Measurements from ENCODE around the gene FBXL2. TPM values are rescaled to one million over a fixed set of nuclear protein-coding genes. Genes with fewer than 3 reads are reported as not detected.

FBXL2 gene
- total RNA-seq, 1 donor from 2014 or later, result 23.3 TPM

- Histone ChIP-seq H3K79me2 (ENCODE audit: insufficient read depth, low read length) (no peaks in the 10 kb centered on the region), H3K4me1 (ENCODE audit: insufficient read depth, low read length) (peaks cover 5% of the 10 kb centered on the region), H4K20me1 (ENCODE audit: insufficient read depth, low read length) (no peaks in the 10 kb centered on the region), H2AFZ (ENCODE audit: low read depth, low read length) (no peak overlapping the region), H3K27me3 (ENCODE audit: insufficient read depth, low read length) (no peaks in the 10 kb centered on the region), H3K9me3 (ENCODE audit: insufficient read depth, low read depth, low read length) (no peaks in the 10 kb centered on the region), H3K27ac (ENCODE audit: low read depth, low read length) (no peak overlapping the region), H3K4me3 (ENCODE audit: insufficient read depth, low read depth, low read length) (no peak overlapping the region), H3K4me2 (ENCODE audit: low read length) (no peak overlapping the region), H3K36me3 (ENCODE audit: insufficient read depth, low read length) (no peaks in the 10 kb centered on the region), H3K9ac (ENCODE audit: low read length) (no peak overlapping the region)
- no peaks in the 10 kb centered on the region for H3K27me3 Mint-ChIP-seq (ENCODE audit: low read depth, unreplicated experiment)
- peaks cover 12% of the 10 kb centered on the region for H3K4me1 Mint-ChIP-seq (ENCODE audit: low read depth, unreplicated experiment)
- peak overlapping the region; percentile 55 for H3K27ac Mint-ChIP-seq (ENCODE audit: unreplicated experiment)
- no peak overlapping the region for H3K4me3 Mint-ChIP-seq (ENCODE audit: unreplicated experiment)
- peaks cover 7% of the 10 kb centered on the region for H3K9me3 Mint-ChIP-seq (ENCODE audit: unreplicated experiment)
- H3K36me3 Mint-ChIP-seq (ENCODE audit: low read depth, unreplicated experiment), result peaks cover 23% of the 10 kb centered on the region
- TF ChIP-seq CTCF (IDR thresholded peaks at IDR 0.05; ENCODE audit: insufficient read depth, low read depth, low read length), result no peak
- no peak for TF ChIP-seq EZH2 (IDR thresholded peaks at IDR 0.05; ENCODE audit: insufficient read depth, low read length)
- FAIRE-seq, result no peak
- DNase-seq (ENCODE audit: low read depth), result peak; percentile 51
Measured at GRCh38 chr3:33312361-33312760, 35.1 kb downstream of the FBXL2 start.

GRCh38 chr3:33313331-33313730, 36.1 kb downstream of the FBXL2 start:
- Mint-ChIP-seq H3K36me3 (ENCODE audit: low read depth, unreplicated experiment) (peaks cover 23% of the 10 kb centered on the region), H3K4me1 (ENCODE audit: low read depth, unreplicated experiment) (peaks cover 18% of the 10 kb centered on the region), H3K27ac (ENCODE audit: unreplicated experiment) (peak overlapping the region; percentile 31), H3K27me3 (ENCODE audit: low read depth, unreplicated experiment) (no peaks in the 10 kb centered on the region), H3K4me3 (ENCODE audit: unreplicated experiment) (no peak overlapping the region), H3K9me3 (ENCODE audit: unreplicated experiment) (peaks cover 7% of the 10 kb centered on the region)
- Histone ChIP-seq H3K79me2 (ENCODE audit: insufficient read depth, low read length) (no peaks in the 10 kb centered on the region), H3K4me2 (ENCODE audit: low read length) (no peak overlapping the region), H3K27ac (ENCODE audit: low read depth, low read length) (no peak overlapping the region), H3K27me3 (ENCODE audit: insufficient read depth, low read length) (no peaks in the 10 kb centered on the region), H3K4me3 (ENCODE audit: insufficient read depth, low read depth, low read length) (no peak overlapping the region), H4K20me1 (ENCODE audit: insufficient read depth, low read length) (no peaks in the 10 kb centered on the region), H2AFZ (ENCODE audit: low read depth, low read length) (no peak overlapping the region), H3K9me3 (ENCODE audit: insufficient read depth, low read depth, low read length) (no peaks in the 10 kb centered on the region), H3K36me3 (ENCODE audit: insufficient read depth, low read length) (no peaks in the 10 kb centered on the region), H3K9ac (ENCODE audit: low read length) (no peak overlapping the region), H3K4me1 (ENCODE audit: insufficient read depth, low read length) (peaks cover 5% of the 10 kb centered on the region)
- DNase-seq (ENCODE audit: low read depth), result peak; percentile 16
- FAIRE-seq, result no peak
- TF ChIP-seq CTCF (IDR thresholded peaks at IDR 0.05; ENCODE audit: insufficient read depth, low read depth, low read length), result no peak
- no peak for TF ChIP-seq EZH2 (IDR thresholded peaks at IDR 0.05; ENCODE audit: insufficient read depth, low read length)

GRCh38 chr3:33314993-33315392, 37.8 kb downstream of the FBXL2 start:
- no peak for DNase-seq (ENCODE audit: low read depth)
- Histone ChIP-seq H3K27me3 (ENCODE audit: insufficient read depth, low read length) (no peaks in the 10 kb centered on the region), H3K79me2 (ENCODE audit: insufficient read depth, low read length) (no peaks in the 10 kb centered on the region), H4K20me1 (ENCODE audit: insufficient read depth, low read length) (no peaks in the 10 kb centered on the region), H3K9me3 (ENCODE audit: insufficient read depth, low read depth, low read length) (no peaks in the 10 kb centered on the region), H2AFZ (ENCODE audit: low read depth, low read length) (no peak overlapping the region), H3K36me3 (ENCODE audit: insufficient read depth, low read length) (no peaks in the 10 kb centered on the region), H3K9ac (ENCODE audit: low read length) (no peak overlapping the region), H3K4me3 (ENCODE audit: insufficient read depth, low read depth, low read length) (no peak overlapping the region), H3K27ac (ENCODE audit: low read depth, low read length) (no peak overlapping the region), H3K4me1 (ENCODE audit: insufficient read depth, low read length) (peaks cover 5% of the 10 kb centered on the region), H3K4me2 (ENCODE audit: low read length) (peak overlapping the region; percentile 31)
- no peak overlapping the region for H3K4me3 Mint-ChIP-seq (ENCODE audit: unreplicated experiment)
- H3K27ac Mint-ChIP-seq (ENCODE audit: unreplicated experiment), result no peak overlapping the region
- peaks cover 7% of the 10 kb centered on the region for H3K9me3 Mint-ChIP-seq (ENCODE audit: unreplicated experiment)
- no peak for FAIRE-seq
- H3K36me3 Mint-ChIP-seq (ENCODE audit: low read depth, unreplicated experiment), result peaks cover 21% of the 10 kb centered on the region
- no peaks in the 10 kb centered on the region for H3K27me3 Mint-ChIP-seq (ENCODE audit: low read depth, unreplicated experiment)
- H3K4me1 Mint-ChIP-seq (ENCODE audit: low read depth, unreplicated experiment), result peaks cover 25% of the 10 kb centered on the region
- TF ChIP-seq CTCF (IDR thresholded peaks at IDR 0.05; ENCODE audit: insufficient read depth, low read depth, low read length) (no peak), EZH2 (IDR thresholded peaks at IDR 0.05; ENCODE audit: insufficient read depth, low read length) (no peak)

Data from astrocyte (in vitro differentiated cells and primary cell).